AG09319 (cell line): ENCODE measurements around the gene GAB3.
"Not testable (repeated sequence)": the region's sequence is repeated elsewhere in the genome, so short reads cannot be mapped to it uniquely, and the experiment has no call there.

Source experiments
- DNase-seq: peaks from one replicate; pipeline ENCODE4 v3.0.0-alpha.2; 2010; ENCODE audit warnings: low read depth; ENCODE audit errors: extremely low read depth
- CTCF ChIP-seq: IDR thresholded peaks from 2 replicates; pipeline ENCODE4 v1.5.1; 2011; ENCODE audit warnings: low read depth, mild to moderate bottlenecking, inconsistent platforms, low read length, moderate library complexity

The GAB3 gene

GRCh38 chrX:154654372-154654771 is 96.5 kb downstream of the GAB3 start:
- TF ChIP-seq CTCF = no peak
- no peak for DNase-seq

- DNase-seq = not testable (repeated sequence)
Measured at GRCh38 chrX:154653413-154653812, 97.5 kb downstream of the GAB3 start, which contains the start of gene CTAG2. Gene CTAG2 (minus strand): TSS chrX:154653579. CDS start chrX:154653515, 64 bp downstream.

- DNase-seq = no peak
- TF ChIP-seq CTCF = no peak
Measured at GRCh38 chrX:154653048-154653401, 97.9 kb downstream of the GAB3 start.

GRCh38 chrX:154652311-154653047 is 98.4 kb downstream of the GAB3 start:
- TF ChIP-seq CTCF = no peak
- DNase-seq = no peak

GRCh38 chrX:154650221-154650510 is 100.7 kb downstream of the GAB3 start:
- TF ChIP-seq CTCF = no peak
- no peak for DNase-seq

- TF ChIP-seq CTCF = no peak
- DNase-seq = no peak
Measured at GRCh38 chrX:154649503-154650220, 101.2 kb downstream of the GAB3 start.

- no peak for TF ChIP-seq CTCF
- DNase-seq = no peak
Measured at GRCh38 chrX:154648931-154649330, 101.9 kb downstream of the GAB3 start.

GRCh38 chrX:154645745-154646378 is 105.0 kb downstream of the GAB3 start:
- not testable (repeated sequence) for DNase-seq

- DNase-seq = not testable (repeated sequence)
Measured at GRCh38 chrX:154643708-154644107, 107.2 kb downstream of the GAB3 start.

GRCh38 chrX:154641740-154642139 is 109.1 kb downstream of the GAB3 start:
- not testable (repeated sequence) for DNase-seq

- DNase-seq = not testable (repeated sequence)
Measured at GRCh38 chrX:154633661-154634060, 117.2 kb downstream of the GAB3 start.

- not testable (repeated sequence) for DNase-seq
Measured at GRCh38 chrX:154630949-154631348, 119.9 kb downstream of the GAB3 start.
